ENCODE data around the gene DLX1. TPM values are rescaled to one million over a fixed set of nuclear protein-coding genes. Genes with fewer than 3 reads are reported as not detected.
A peak's percentile ranks its signal among the peaks of the same experiment; 100 is the strongest.

Gene DLX1
- total RNA-seq, 2 experiments from 2014 or later, result not detected

GRCh38 chr2:172093416-172094293, 8.3 kb downstream of the DLX1 start:
- ATAC-seq (ENCODE audit: poor library complexity), result no peak
- no peaks in the 10 kb centered on the region for H3K9me3 Mint-ChIP-seq
- H3K27me3 ChIP-seq (ENCODE audit: control insufficient read depth in 1 of 2, insufficient read depth in 2 of 2, low read length in 2 of 2), result peaks cover 94 to 97% of the 10 kb centered on the region in 2 experiments
- POLR2A ChIA-PET, result interaction anchor here (0.6 to 0.9 kb wide), 2 partner anchors 10 to 426 kb away, joined by 3 read pairs; no protein-coding TSS in a partner anchor
- CTCF ChIA-PET, result no interaction called here
- H3K27me3 Mint-ChIP-seq, result peaks cover 90% of the 10 kb centered on the region
- peaks cover 65% of the 10 kb centered on the region for H3K4me1 ChIP-seq (ENCODE audit: insufficient read depth, low read length)
- H3K36me3 ChIP-seq (ENCODE audit: insufficient read depth, low read length), result no peaks in the 10 kb centered on the region
- H3K27ac ChIP-seq (ENCODE audit: low read depth in 1 of 2, low read length in 2 of 2), result no peak overlapping the region
- H3K4me1 Mint-ChIP-seq (ENCODE audit: low read depth), result peaks cover 33% of the 10 kb centered on the region
- peaks cover 9 to 64% of the 10 kb centered on the region in 2 experiments for H3K9me3 ChIP-seq (ENCODE audit: control insufficient read depth in 1 of 2, insufficient read depth in 1 of 2, low read length in 2 of 2)
- peaks cover under 1% of the 10 kb centered on the region for H3K36me3 Mint-ChIP-seq (ENCODE audit: low read depth)
- DNase-seq, result peak in 2 of 14 experiments; percentile 9 to 25
- TF ChIP-seq CTCF (IDR thresholded peaks at IDR 0.05), result no peak
- no peak overlapping the region for H3K4me3 ChIP-seq (ENCODE audit: low read length)
- H3K27ac Mint-ChIP-seq, result peak overlapping the region; percentile 19
- intact Hi-C loops (cut with DNase I, micrococcal nuclease), result loop anchor here in 1 of 2 experiments (10.0 kb wide), 1 partner anchor 461 kb away; the partner anchor contains the start of gene PDK1
- peak overlapping the region; percentile 64 for H3K4me3 Mint-ChIP-seq

GRCh38 chr2:172094294-172095145, 9.2 kb downstream of the DLX1 start:
- H3K4me1 ChIP-seq (ENCODE audit: insufficient read depth, low read length), result peaks cover 71% of the 10 kb centered on the region
- no peak overlapping the region for H3K4me3 Mint-ChIP-seq

More at GRCh38 chr2:172094294-172095145, 9.2 kb downstream of the DLX1 start:
- CTCF ChIA-PET, result interaction anchor here (0.7 kb wide), 1 partner anchor 11 kb away, joined by 3 read pairs; no protein-coding TSS in a partner anchor
- H3K27me3 Mint-ChIP-seq, result peaks cover 84% of the 10 kb centered on the region
- Histone ChIP-seq H3K4me3 (ENCODE audit: low read length) (peak overlapping the region; percentile 57), H3K27me3 (ENCODE audit: control insufficient read depth in 1 of 2, insufficient read depth in 2 of 2, low read length in 2 of 2) (peaks cover 93 to 97% of the 10 kb centered on the region in 2 experiments), H3K36me3 (ENCODE audit: insufficient read depth, low read length) (no peaks in the 10 kb centered on the region), H3K27ac (ENCODE audit: low read depth in 1 of 2, low read length in 2 of 2) (no peak overlapping the region), H3K9me3 (ENCODE audit: control insufficient read depth in 1 of 2, insufficient read depth in 1 of 2, low read length in 2 of 2) (peaks cover 9 to 67% of the 10 kb centered on the region in 2 experiments)
- H3K27ac Mint-ChIP-seq, result peak overlapping the region; percentile 19
- H3K4me1 Mint-ChIP-seq (ENCODE audit: low read depth), result peaks cover 31% of the 10 kb centered on the region
- H3K36me3 Mint-ChIP-seq (ENCODE audit: low read depth), result no peaks in the 10 kb centered on the region
- H3K9me3 Mint-ChIP-seq, result no peaks in the 10 kb centered on the region
- DNase-seq (peak in 2 of 14 experiments; percentile 20 to 22), ATAC-seq (ENCODE audit: poor library complexity) (no peak)
- POLR2A ChIA-PET, result interaction anchor here (1.1 to 2.5 kb wide), 2 partner anchors 8 to 10 kb away, joined by 3 to 9 read pairs; partner anchors contain the start of gene DLX1
- intact Hi-C loops (cut with DNase I, micrococcal nuclease), result loop anchor here in 1 of 2 experiments (10.0 kb wide), 1 partner anchor 460 kb away; the partner anchor contains the start of gene PDK1
- no peak for TF ChIP-seq CTCF (IDR thresholded peaks at IDR 0.05)

Measured in CD4-positive, alpha-beta T cell (primary cell).